SK-N-SH (cell line): Measurements from ENCODE around the gene UBXN6. TPM values are rescaled to one million over a fixed set of nuclear protein-coding genes. Genes with fewer than 3 reads are reported as not detected.

Source experiments
- CTCF ChIA-PET: fragments of 300-600, 350-600 bp; formaldehyde crosslinking; extraction: SDS; loops from one replicate; lab custom pipeline; 2021; lab: Yijun Ruan, JAX
- POLR2A ChIA-PET: fragments of 350-600 bp; sonication (Branson Sonifier 250); formaldehyde crosslinking; extraction: SDS; loops from one replicate; lab custom pipeline; 2020; ENCODE audit warnings: antibody characterized with exemption, inconsistent platforms; lab: Yijun Ruan, JAX
- DNase-seq: peaks from one replicate; pipeline ENCODE4 v3.0.0; 2012
- H2AFZ ChIP-seq: fragments of 200-600 bp; sonication (generic); 2 replicates; pipeline ENCODE4 v1.8.1; 2016; ENCODE audit warnings: antibody characterized with exemption, mild to moderate bottlenecking, low read depth
- H3F3A ChIP-seq: fragments of 200-600 bp; sonication (generic); replicated peaks from 2 replicates; pipeline ENCODE3; 2016; ENCODE audit warnings: antibody characterized with exemption, mild to moderate bottlenecking; ENCODE audit not compliant: insufficient read depth
- H3K27ac ChIP-seq, 2 experiments: fragments of 200-500 bp in 1 of 2; fragments of 200-600 bp in 1 of 2; sonication (Bioruptor generic) in 1 of 2; sonication (generic), shearing (Covaris generic) in 1 of 2; 2 replicates each; pipeline versions ENCODE4 v1.5.1 to v1.6.1; 2014 to 2016; ENCODE audit warnings: low read depth in 2 of 2, inconsistent platforms in 1 of 2, low read length in 1 of 2, mild to moderate bottlenecking in 1 of 2, mixed read lengths in 1 of 2
- H3K27me3 ChIP-seq: fragments of 200-600 bp; sonication (generic), shearing (Covaris generic); 2 replicates; pipeline ENCODE4 v1.6.1; 2016; ENCODE audit warnings: mixed run types; ENCODE audit not compliant: insufficient read depth
- H3K36me3 ChIP-seq, 2 experiments: fragments of 200-500 bp in 1 of 2; fragments of 200-600 bp in 1 of 2; sonication (Bioruptor generic) in 1 of 2; sonication (generic) in 1 of 2; replicated peaks in 1 of 2; 2 replicates each; pipeline versions ENCODE3 to v1.5.1; 2014 to 2016; ENCODE audit warnings: low read length in 1 of 2, mild to moderate bottlenecking in 1 of 2; ENCODE audit not compliant: insufficient read depth in 2 of 2, control insufficient read depth in 1 of 2
- H3K4me1 ChIP-seq, 2 experiments: fragments of 200-500 bp in 1 of 2; fragments of 200-600 bp in 1 of 2; sonication (Bioruptor generic) in 1 of 2; sonication (generic), shearing (Covaris generic) in 1 of 2; 2 replicates each; pipeline versions ENCODE4 v1.5.1 to v1.6.1; 2014 to 2016; ENCODE audit warnings: low read depth in 1 of 2, low read length in 1 of 2, mixed run types in 1 of 2; ENCODE audit not compliant: insufficient read depth in 2 of 2, control insufficient read depth in 1 of 2
- H3K4me2 ChIP-seq: fragments of 200-600 bp; sonication (generic), shearing (Covaris generic); 2 replicates; pipeline ENCODE4 v1.6.1; 2017; ENCODE audit warnings: mixed run types
- H3K4me3 ChIP-seq, 2 experiments: fragments of 200-500 bp in 1 of 2; fragments of 200-600 bp in 1 of 2; sonication (Bioruptor generic) in 1 of 2; sonication (generic), shearing (Covaris generic) in 1 of 2; 2 replicates each; pipeline versions ENCODE4 v1.5.1 to v1.8.1; 2014 to 2016; ENCODE audit warnings: low read depth in 2 of 2, inconsistent platforms in 1 of 2, low read length in 1 of 2, mild to moderate bottlenecking in 1 of 2, mixed read lengths in 1 of 2, moderate library complexity in 1 of 2
- H3K79me2 ChIP-seq: fragments of 200-600 bp; sonication (generic); 2 replicates; pipeline ENCODE4 v1.8.1; 2017; ENCODE audit warnings: mild to moderate bottlenecking; ENCODE audit not compliant: insufficient read depth
- H3K9ac ChIP-seq: fragments of 200-600 bp; sonication (generic); 2 replicates; pipeline ENCODE4 v1.6.1; 2017; ENCODE audit warnings: mixed run types
- H3K9me2 ChIP-seq: fragments of 200-600 bp; sonication (generic); 2 replicates; pipeline ENCODE4 v1.6.1; 2017; ENCODE audit warnings: mixed run types
- H3K9me3 ChIP-seq: fragments of 200-600 bp; sonication (generic); 2 replicates; pipeline ENCODE4 v1.6.1; 2017; ENCODE audit warnings: mixed run types, mild to moderate bottlenecking, moderate library complexity
- H4K20me1 ChIP-seq: fragments of 200-600 bp; sonication (generic); 2 replicates; pipeline ENCODE4 v1.6.1; 2017; ENCODE audit warnings: mild to moderate bottlenecking, mixed run types; ENCODE audit not compliant: insufficient read depth
- EP300 ChIP-seq, 2 experiments: IDR thresholded peaks; 2 replicates each; pipeline versions ENCODE4 v1.4.0 to v1.6.1; 2012; ENCODE audit warnings: borderline replicate concordance in 1 of 2, low read depth in 1 of 2, low read length in 1 of 2
- EZH2phosphoT487 ChIP-seq: fragments of 200-600 bp; sonication (generic); IDR thresholded peaks from 2 replicates; pipeline ENCODE4 v1.6.1; 2017; ENCODE audit warnings: low read depth, mixed run types, mild to moderate bottlenecking, antibody characterized with exemption, moderate library complexity, borderline replicate concordance
- FOSL2 ChIP-seq: IDR thresholded peaks from 2 replicates; pipeline ENCODE4 v1.4.0; 2012; ENCODE audit warnings: low read depth, mild to moderate bottlenecking, moderate library complexity, borderline replicate concordance
- FOXJ3 ChIP-seq: sonication (generic); formaldehyde crosslinking; IDR thresholded peaks from 2 replicates; pipeline ENCODE4 v1.5.1; 2020; ENCODE audit warnings: mild to moderate bottlenecking, missing genetic modification reagents
- MEF2A ChIP-seq: IDR thresholded peaks from 2 replicates; pipeline ENCODE4 v1.4.0; 2012; ENCODE audit warnings: low read depth, borderline replicate concordance
- MXI1 ChIP-seq: IDR thresholded peaks from 2 replicates; pipeline ENCODE4 v1.6.1; 2012; ENCODE audit warnings: mild to moderate bottlenecking, low read depth, low read length, improper control_type of control experiment
- NFIC ChIP-seq: IDR thresholded peaks from 2 replicates; pipeline ENCODE4 v1.4.0; 2012; ENCODE audit warnings: borderline replicate concordance
- RAD21 ChIP-seq: IDR thresholded peaks from 2 replicates; pipeline ENCODE4 v1.6.1; 2012; ENCODE audit warnings: mild to moderate bottlenecking, low read length
- RFX5 ChIP-seq: IDR thresholded peaks from 2 replicates; pipeline ENCODE4 v1.6.1; 2012; ENCODE audit warnings: mild to moderate bottlenecking, improper control_type of control experiment, low read length
- RXRA ChIP-seq: IDR thresholded peaks from 2 replicates; pipeline ENCODE4 v1.4.0; 2012; ENCODE audit warnings: low read depth, mild to moderate bottlenecking, borderline replicate concordance
- TEAD4 ChIP-seq: IDR thresholded peaks from 2 replicates; pipeline ENCODE4 v1.4.0; 2012; ENCODE audit warnings: mild to moderate bottlenecking, borderline replicate concordance; ENCODE audit not compliant: insufficient read depth
- YY1 ChIP-seq: IDR thresholded peaks from 2 replicates; pipeline ENCODE4 v1.4.0; 2012; ENCODE audit warnings: low read depth, mild to moderate bottlenecking
- WGBS: methylation state at CpG from one replicate; pipeline ENCODE4 v1.1.6; 2017; ENCODE audit warnings: low lambda C conversion rate; 5-methylcytosine and 5-hydroxymethylcytosine counted together
- polyA plus RNA-seq, 3 experiments: library from polyadenylated mRNA; depleted of rRNA; stranded (reverse); fragments of >200 nt; gene quantifications; 2 replicates each; pipeline ENCODE4 v1.2.3, GENCODE V29; 2012
- TF ChIP-seq, protein P1 (sequence below): IDR thresholded peaks from 2 replicates; pipeline ENCODE4 v1.4.0; 2012; ENCODE audit warnings: low read depth, borderline replicate concordance
- TF ChIP-seq, protein P2 (sequence below): fragments of 150-350 bp; IDR thresholded peaks from 2 replicates; pipeline ENCODE4 v1.6.1; 2016; ENCODE audit warnings: mild to moderate bottlenecking, low read depth, low read length
- TF ChIP-seq, protein P3 (sequence below): IDR thresholded peaks from 2 replicates; pipeline ENCODE4 v1.4.0; 2012; ENCODE audit warnings: low read depth
- TF ChIP-seq, protein P4 (sequence below): IDR thresholded peaks from 2 replicates; pipeline ENCODE4 v1.6.1; 2012; ENCODE audit warnings: mild to moderate bottlenecking, low read depth, low read length, moderate library complexity
- TF ChIP-seq, protein P5 (sequence below): fragments of 150-350 bp; IDR thresholded peaks from 2 replicates; pipeline ENCODE4 v1.6.1; 2017; ENCODE audit warnings: antibody characterized with exemption, low read length, low read depth, borderline replicate concordance

The UBXN6 gene
- polyA plus RNA-seq, 1 of the 3 experiments (the other 2 are of a cell fraction), result 110 TPM

DNA sequence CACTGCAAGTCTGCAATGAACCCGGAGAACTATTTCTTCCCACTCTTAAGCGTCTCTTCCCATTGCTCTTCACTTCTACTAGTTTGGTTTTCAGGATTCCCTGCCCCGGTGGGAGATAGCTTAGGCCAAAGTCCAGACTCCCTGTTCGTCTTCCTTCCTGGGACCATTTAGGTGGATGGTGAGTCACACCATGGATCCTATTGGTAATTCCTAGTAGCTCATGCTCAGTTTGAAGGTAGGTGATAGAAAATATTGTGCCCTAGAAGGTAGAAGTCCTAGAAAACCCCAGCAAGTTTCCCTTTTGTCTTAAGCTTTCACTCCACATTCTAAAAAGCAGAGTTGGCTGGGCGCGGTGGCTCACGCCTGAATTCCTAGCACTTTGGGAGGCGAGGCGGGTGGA is 41.3 kb downstream of the UBXN6 start:
- Histone ChIP-seq H3K4me1 (peaks cover 0 to 3% of the 10 kb centered on the region in 2 experiments; a peak in 1 of 4 replicates), H3K4me2 (no peak overlapping the region), H3K9ac (no peak overlapping the region), H3K36me3 (peaks cover 0 to 26% of the 10 kb centered on the region in 2 experiments), H3K27ac (no peak overlapping the region), H3K9me2 (no peaks in the 10 kb centered on the region), H3K4me3 (no peak overlapping the region), H3K27me3 (no peaks in the 10 kb centered on the region), H4K20me1 (0 out of 2 replicates have a peak, but pooled peaks cover 11% of the 10 kb centered on the region), H2AFZ (no peak overlapping the region), H3K9me3 (no peaks in the 10 kb centered on the region), H3K79me2 (peaks cover 75% of the 10 kb centered on the region), H3F3A (peaks cover 3% of the 10 kb centered on the region)
- CTCF ChIA-PET, result interaction anchor here (6.3 kb wide), 1 partner anchor 16 kb away, joined by 29 read pairs; the partner anchor contains the start of gene SH3GL1
- POLR2A ChIA-PET, result interaction anchor here (0.6 to 1.0 kb wide), 3 partner anchors 7 to 28 kb away, joined by 3 to 6 read pairs (median 5); partner anchors contain the start of gene CHAF1A
- WGBS, result 90% methylated on average over 9 of the region's 9 CpGs
- DNase-seq, result no peak
- TF ChIP-seq FOSL2 (no peak), RAD21 (no peak), YY1 (no peak), TEAD4 (no peak), NFIC (no peak), EZH2phosphoT487 (no peak), MXI1 (no peak)
- TF ChIP-seq, protein P1, sequence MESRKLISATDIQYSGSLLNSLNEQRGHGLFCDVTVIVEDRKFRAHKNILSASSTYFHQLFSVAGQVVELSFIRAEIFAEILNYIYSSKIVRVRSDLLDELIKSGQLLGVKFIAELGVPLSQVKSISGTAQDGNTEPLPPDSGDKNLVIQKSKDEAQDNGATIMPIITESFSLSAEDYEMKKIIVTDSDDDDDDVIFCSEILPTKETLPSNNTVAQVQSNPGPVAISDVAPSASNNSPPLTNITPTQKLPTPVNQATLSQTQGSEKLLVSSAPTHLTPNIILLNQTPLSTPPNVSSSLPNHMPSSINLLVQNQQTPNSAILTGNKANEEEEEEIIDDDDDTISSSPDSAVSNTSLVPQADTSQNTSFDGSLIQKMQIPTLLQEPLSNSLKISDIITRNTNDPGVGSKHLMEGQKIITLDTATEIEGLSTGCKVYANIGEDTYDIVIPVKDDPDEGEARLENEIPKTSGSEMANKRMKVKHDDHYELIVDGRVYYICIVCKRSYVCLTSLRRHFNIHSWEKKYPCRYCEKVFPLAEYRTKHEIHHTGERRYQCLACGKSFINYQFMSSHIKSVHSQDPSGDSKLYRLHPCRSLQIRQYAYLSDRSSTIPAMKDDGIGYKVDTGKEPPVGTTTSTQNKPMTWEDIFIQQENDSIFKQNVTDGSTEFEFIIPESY, result no peak
- TF ChIP-seq, protein P2, sequence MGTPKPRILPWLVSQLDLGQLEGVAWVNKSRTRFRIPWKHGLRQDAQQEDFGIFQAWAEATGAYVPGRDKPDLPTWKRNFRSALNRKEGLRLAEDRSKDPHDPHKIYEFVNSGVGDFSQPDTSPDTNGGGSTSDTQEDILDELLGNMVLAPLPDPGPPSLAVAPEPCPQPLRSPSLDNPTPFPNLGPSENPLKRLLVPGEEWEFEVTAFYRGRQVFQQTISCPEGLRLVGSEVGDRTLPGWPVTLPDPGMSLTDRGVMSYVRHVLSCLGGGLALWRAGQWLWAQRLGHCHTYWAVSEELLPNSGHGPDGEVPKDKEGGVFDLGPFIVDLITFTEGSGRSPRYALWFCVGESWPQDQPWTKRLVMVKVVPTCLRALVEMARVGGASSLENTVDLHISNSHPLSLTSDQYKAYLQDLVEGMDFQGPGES, result no peak

DNA sequence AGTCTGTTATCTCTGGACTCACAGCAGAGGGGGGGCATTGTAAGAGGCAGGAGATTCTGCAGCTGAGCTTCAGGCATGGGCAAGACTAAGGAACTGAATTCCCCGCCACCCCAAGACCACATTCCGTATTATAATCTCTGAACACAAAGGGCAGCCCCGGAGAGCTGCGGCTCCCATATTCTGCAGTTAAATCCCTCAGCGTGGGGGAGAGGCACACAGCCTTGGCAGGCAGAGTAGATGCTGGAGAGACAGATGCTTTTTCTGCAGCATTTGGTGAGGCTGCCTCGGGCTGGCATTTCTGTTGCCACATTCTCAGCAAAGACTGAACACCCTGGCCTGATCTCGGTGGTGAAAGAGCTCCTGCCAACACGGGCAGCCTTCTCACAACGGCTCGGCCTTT is 42.2 kb downstream of the UBXN6 start:
- ChIA-PET CTCF (interaction anchor here (1.5 to 6.3 kb wide), 2 partner anchors 11 to 15 kb away, joined by 3 to 29 read pairs; partner anchors contain the start of gene SH3GL1), POLR2A (interaction anchor here (0.9 kb wide), 1 partner anchor 29 kb away, joined by 3 read pairs; no protein-coding TSS in a partner anchor)
- Histone ChIP-seq H3K9me2 (no peaks in the 10 kb centered on the region), H3K4me1 (peaks cover 0 to 3% of the 10 kb centered on the region in 2 experiments; a peak in 1 of 4 replicates), H3K27ac (peak overlapping the region in 1 of 2 experiments; percentile 31; a peak in 1 of 4 replicates), H3F3A (peaks cover 3% of the 10 kb centered on the region), H3K4me3 (no peak overlapping the region), H3K27me3 (no peaks in the 10 kb centered on the region), H4K20me1 (0 out of 2 replicates have a peak, but pooled peaks cover 11% of the 10 kb centered on the region), H3K9me3 (no peaks in the 10 kb centered on the region), H3K4me2 (no peak overlapping the region), H2AFZ (no peak overlapping the region), H3K79me2 (peaks cover 84% of the 10 kb centered on the region), H3K36me3 (peaks cover 0 to 33% of the 10 kb centered on the region in 2 experiments), H3K9ac (no peak overlapping the region)
- no peak for DNase-seq
- WGBS, result 76% methylated on average over 9 of the region's 10 CpGs
- TF ChIP-seq, protein P3, sequence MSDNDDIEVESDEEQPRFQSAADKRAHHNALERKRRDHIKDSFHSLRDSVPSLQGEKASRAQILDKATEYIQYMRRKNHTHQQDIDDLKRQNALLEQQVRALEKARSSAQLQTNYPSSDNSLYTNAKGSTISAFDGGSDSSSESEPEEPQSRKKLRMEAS, result no peak
- TF ChIP-seq, protein P4, sequence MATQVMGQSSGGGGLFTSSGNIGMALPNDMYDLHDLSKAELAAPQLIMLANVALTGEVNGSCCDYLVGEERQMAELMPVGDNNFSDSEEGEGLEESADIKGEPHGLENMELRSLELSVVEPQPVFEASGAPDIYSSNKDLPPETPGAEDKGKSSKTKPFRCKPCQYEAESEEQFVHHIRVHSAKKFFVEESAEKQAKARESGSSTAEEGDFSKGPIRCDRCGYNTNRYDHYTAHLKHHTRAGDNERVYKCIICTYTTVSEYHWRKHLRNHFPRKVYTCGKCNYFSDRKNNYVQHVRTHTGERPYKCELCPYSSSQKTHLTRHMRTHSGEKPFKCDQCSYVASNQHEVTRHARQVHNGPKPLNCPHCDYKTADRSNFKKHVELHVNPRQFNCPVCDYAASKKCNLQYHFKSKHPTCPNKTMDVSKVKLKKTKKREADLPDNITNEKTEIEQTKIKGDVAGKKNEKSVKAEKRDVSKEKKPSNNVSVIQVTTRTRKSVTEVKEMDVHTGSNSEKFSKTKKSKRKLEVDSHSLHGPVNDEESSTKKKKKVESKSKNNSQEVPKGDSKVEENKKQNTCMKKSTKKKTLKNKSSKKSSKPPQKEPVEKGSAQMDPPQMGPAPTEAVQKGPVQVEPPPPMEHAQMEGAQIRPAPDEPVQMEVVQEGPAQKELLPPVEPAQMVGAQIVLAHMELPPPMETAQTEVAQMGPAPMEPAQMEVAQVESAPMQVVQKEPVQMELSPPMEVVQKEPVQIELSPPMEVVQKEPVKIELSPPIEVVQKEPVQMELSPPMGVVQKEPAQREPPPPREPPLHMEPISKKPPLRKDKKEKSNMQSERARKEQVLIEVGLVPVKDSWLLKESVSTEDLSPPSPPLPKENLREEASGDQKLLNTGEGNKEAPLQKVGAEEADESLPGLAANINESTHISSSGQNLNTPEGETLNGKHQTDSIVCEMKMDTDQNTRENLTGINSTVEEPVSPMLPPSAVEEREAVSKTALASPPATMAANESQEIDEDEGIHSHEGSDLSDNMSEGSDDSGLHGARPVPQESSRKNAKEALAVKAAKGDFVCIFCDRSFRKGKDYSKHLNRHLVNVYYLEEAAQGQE, result no peak
- TF ChIP-seq MEF2A (no peak), RFX5 (no peak), RXRA (no peak), FOXJ3 (CRISPR knock-in tag) (no peak), MXI1 (no peak), EP300 (IDR thresholded peaks at IDR 0.05; ENCODE audit: borderline replicate concordance in 1 of 2, low read depth in 1 of 2, low read length in 1 of 2) (no peak)
- TF ChIP-seq, protein P5, sequence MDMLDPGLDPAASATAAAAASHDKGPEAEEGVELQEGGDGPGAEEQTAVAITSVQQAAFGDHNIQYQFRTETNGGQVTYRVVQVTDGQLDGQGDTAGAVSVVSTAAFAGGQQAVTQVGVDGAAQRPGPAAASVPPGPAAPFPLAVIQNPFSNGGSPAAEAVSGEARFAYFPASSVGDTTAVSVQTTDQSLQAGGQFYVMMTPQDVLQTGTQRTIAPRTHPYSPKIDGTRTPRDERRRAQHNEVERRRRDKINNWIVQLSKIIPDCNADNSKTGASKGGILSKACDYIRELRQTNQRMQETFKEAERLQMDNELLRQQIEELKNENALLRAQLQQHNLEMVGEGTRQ, result no peak
- TF ChIP-seq, protein P2, result no peak
